Measurements from ENCODE around the gene ST3GAL3. TPM values are rescaled to one million over a fixed set of nuclear protein-coding genes. Genes with fewer than 3 reads are reported as not detected.

The ST3GAL3 gene
- total and polyA plus RNA-seq, 2 donors (not counting 3 experiments of a cell fraction or from before 2014, with no cell fraction given) = 14.3 to 35.8 TPM

- TF ChIP-seq, protein P1, sequence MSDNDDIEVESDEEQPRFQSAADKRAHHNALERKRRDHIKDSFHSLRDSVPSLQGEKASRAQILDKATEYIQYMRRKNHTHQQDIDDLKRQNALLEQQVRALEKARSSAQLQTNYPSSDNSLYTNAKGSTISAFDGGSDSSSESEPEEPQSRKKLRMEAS (IDR thresholded peaks at IDR 0.05; ENCODE audit: insufficient read depth, insufficient read length) = no peak
- TF ChIP-seq MYC (IDR thresholded peaks at IDR 0.05; ENCODE audit: low read depth, low read length) (no peak), POLR2AphosphoS5 (IDR thresholded peaks at IDR 0.05; ENCODE audit: insufficient read depth, low read depth, low read length) (no peak), GATA2 (IDR thresholded peaks at IDR 0.05; ENCODE audit: insufficient read depth, insufficient read length, low read depth, low read length) (no peak), POLR2A (IDR thresholded peaks at IDR 0.05; ENCODE audit: low read depth, low read length) (no peak), JUN (IDR thresholded peaks at IDR 0.05; ENCODE audit: borderline replicate concordance, insufficient read depth, insufficient read length, low read depth) (no peak), CTCF (IDR thresholded peaks at IDR 0.05; ENCODE audit: extremely low read depth in 1 of 2, insufficient read depth in 1 of 2, low read depth in 1 of 2, low read length in 2 of 2) (no peak), FOS (IDR thresholded peaks at IDR 0.05; ENCODE audit: borderline replicate concordance, insufficient read depth, low read length) (no peak), EZH2 (IDR thresholded peaks at IDR 0.05; ENCODE audit: borderline replicate concordance, low read depth, low read length, severe bottlenecking) (no peak)
- H3K36me3 ChIP-seq (ENCODE audit: control insufficient read depth in 2 of 2, extremely low read depth in 1 of 2, insufficient read depth in 2 of 2, low read length in 2 of 2) = no peaks in the 10 kb centered on the region
- FAIRE-seq = peak; percentile 21
- DNase-seq (ENCODE audit: low read depth, low spot score) = no peak
- H3K27me3 ChIP-seq (ENCODE audit: control insufficient read depth in 2 of 2, insufficient read depth in 2 of 2, low read length in 2 of 2) = no peaks in the 10 kb centered on the region
- intact Hi-C loops (cut with micrococcal nuclease) (no loop called here), dilution Hi-C loops (cut with MboI; ENCODE audit: extremely low pct_ligation_motif_present, low sequenced_read_pairs) (no loop called here)
- no peaks in the 10 kb centered on the region for H3K79me2 ChIP-seq (ENCODE audit: control insufficient read depth, insufficient read depth, low read length)
- H3K4me2 ChIP-seq (ENCODE audit: insufficient read depth, low read length) = no peak overlapping the region
- no peak overlapping the region for H3K9ac ChIP-seq (replicated peaks; ENCODE audit: extremely low read depth, insufficient read depth, low read length)
- no peak overlapping the region for H3K27ac ChIP-seq (ENCODE audit: insufficient read depth, low read depth, low read length)
- H3K9me1 ChIP-seq (replicated peaks; ENCODE audit: control insufficient read depth, extremely low read depth, insufficient read depth, low read length) = no peaks in the 10 kb centered on the region
- H3K9me3 ChIP-seq (replicated peaks; ENCODE audit: control insufficient read depth, insufficient read depth, low read length) = no peaks in the 10 kb centered on the region
- no peak overlapping the region for H3K4me3 ChIP-seq (replicated peaks in 1 of 3; ENCODE audit: insufficient read depth in 1 of 3, low read depth in 1 of 3, low read length in 3 of 3)
- CTCF ChIA-PET = interaction anchor here (1.9 kb wide), 1 partner anchor 56 kb away, joined by 4 read pairs; no protein-coding TSS in a partner anchor
- no peak overlapping the region for H2AFZ ChIP-seq (ENCODE audit: low read depth, low read length)
- no peaks in the 10 kb centered on the region for H4K20me1 ChIP-seq (replicated peaks; ENCODE audit: control insufficient read depth, extremely low read depth, insufficient read depth, low read length)
- no peaks in the 10 kb centered on the region for H3K4me1 ChIP-seq (ENCODE audit: control insufficient read depth, extremely low read depth, insufficient read depth, low read length)
- BruUV-seq (replicated peaks) = no TSS peak
- POLR2A ChIA-PET = no interaction called here
Observed at GRCh38 chr1:43878854-43879253, 171.5 kb downstream of the ST3GAL3 start.
